GM12878 (cell line): ENCODE data around the gene NAALADL2. TPM values are rescaled to one million over a fixed set of nuclear protein-coding genes. Genes with fewer than 3 reads are reported as not detected.

ENCODE experiments used
- ATAC-seq: fragments of 200-7000 bp; cut with Tn5 transposase; 3 replicates; pipeline ENCODE4 v1.9.1; 2020; ENCODE audit warnings: mild to moderate bottlenecking, moderate library complexity
- BruUV-seq: library from RNA; stranded (reverse); fragments of 400-500 nt; replicated peaks from 2 replicates; lab custom pipeline; 2021; lab: Mats Ljungman, UMichigan
- CTCF ChIA-PET: fragments of 300-600 bp; sonication (Branson Sonifier 250); formaldehyde crosslinking; extraction: SDS; loops from one replicate; lab custom pipeline; 2021; ENCODE audit warnings: inconsistent platforms; lab: Yijun Ruan, JAX
- POLR2A ChIA-PET: fragments of 350-600 bp; formaldehyde crosslinking; extraction: SDS; loops from one replicate; lab custom pipeline; 2021; ENCODE audit warnings: inconsistent platforms; lab: Charles Lee
- RAD21 ChIA-PET: fragments of 300-600 bp; sonication (Branson Sonifier 250); formaldehyde crosslinking; loops from one replicate; lab custom pipeline; 2023; ENCODE audit warnings: antibody characterized with exemption; ENCODE audit not compliant: unreplicated experiment; lab: Charles Lee
- SMC1A ChIA-PET: fragments of 300-600 bp; sonication (Branson Sonifier 250); formaldehyde crosslinking; loops from one replicate; lab custom pipeline; 2023; ENCODE audit not compliant: unreplicated experiment, uncharacterized antibody; lab: Charles Lee
- DNase-seq: peaks from one replicate; pipeline ENCODE4 v3.0.0-alpha.2; 2011; ENCODE audit warnings: low read depth, low spot score
- FAIRE-seq: peaks from 3 replicates; lab custom pipeline; 2011; peaks lifted over from hg19 to GRCh38; lab: Jason Lieb, UNC
- H2AFZ ChIP-seq: 2 replicates; pipeline ENCODE4 v1.6.0; 2011; ENCODE audit warnings: low read depth, low read length, control low read depth; ENCODE audit not compliant: control insufficient read depth
- H3K27ac ChIP-seq: 2 replicates; pipeline ENCODE4 v1.5.1; 2011; ENCODE audit warnings: control low read depth; ENCODE audit not compliant: control insufficient read depth, insufficient read depth
- H3K27me3 ChIP-seq, 2 experiments: replicated peaks in 1 of 2; 2 replicates each; pipeline versions ENCODE4 v1.6.0 to v1.6.1; 2011; ENCODE audit warnings: low read length in 1 of 2; ENCODE audit not compliant: control insufficient read depth in 2 of 2, insufficient read depth in 2 of 2
- H3K36me3 ChIP-seq, 2 experiments: 2 replicates each; pipeline ENCODE4 v1.5.1; 2011; ENCODE audit warnings: low read length in 1 of 2; ENCODE audit not compliant: control insufficient read depth in 2 of 2, insufficient read depth in 2 of 2
- H3K4me1 ChIP-seq: 2 replicates; pipeline ENCODE4 v1.6.1; 2011; ENCODE audit warnings: mild to moderate bottlenecking, low read length, moderate library complexity, mixed read lengths; ENCODE audit not compliant: control insufficient read depth, insufficient read depth
- H3K4me2 ChIP-seq: 2 replicates; pipeline ENCODE4 v1.6.0; 2011; ENCODE audit warnings: control low read depth; ENCODE audit not compliant: control insufficient read depth, insufficient read depth
- H3K4me3 ChIP-seq: fragments of 200-600 bp; sonication (generic); 2 replicates; pipeline ENCODE4 v1.5.1; 2016
- H3K79me2 ChIP-seq: 2 replicates; pipeline ENCODE4 v1.6.0; 2011; ENCODE audit warnings: low read length; ENCODE audit not compliant: control insufficient read depth, insufficient read depth
- H3K9ac ChIP-seq: 2 replicates; pipeline ENCODE4 v1.8.0; 2011; ENCODE audit warnings: low read length, control low read depth, mixed read lengths; ENCODE audit not compliant: control insufficient read depth, insufficient read depth
- H3K9me3 ChIP-seq: replicated peaks from 3 replicates; pipeline ENCODE4 v1.5.1; 2011; ENCODE audit warnings: mild to moderate bottlenecking, low read length; ENCODE audit not compliant: control insufficient read depth, insufficient read depth
- H4K20me1 ChIP-seq: 2 replicates; pipeline ENCODE4 v1.6.0; 2011; ENCODE audit not compliant: control insufficient read depth, insufficient read depth
- BACH1 ChIP-seq: fragments of 450-650 bp; IDR thresholded peaks from 2 replicates; pipeline ENCODE4 v1.6.1; 2017; ENCODE audit warnings: mild to moderate bottlenecking, borderline replicate concordance
- EZH2 ChIP-seq: IDR thresholded peaks from 2 replicates; pipeline ENCODE4 v1.6.1; 2012; ENCODE audit warnings: low read depth, mild to moderate bottlenecking, control low read depth, inconsistent platforms, low read length, borderline replicate concordance; ENCODE audit not compliant: control insufficient read depth
- KAT2A ChIP-seq: conservative IDR thresholded peaks from 2 replicates; pipeline ENCODE4 v1.6.1; 2011; ENCODE audit warnings: low read depth, low read length; ENCODE audit not compliant: control insufficient read depth
- MYB ChIP-seq: fragments of 150-350 bp; IDR thresholded peaks from 2 replicates; pipeline ENCODE4 v1.6.1; 2014; ENCODE audit warnings: mild to moderate bottlenecking, low read depth, low read length, borderline replicate concordance
- NFXL1 ChIP-seq: fragments of 450-650 bp; IDR thresholded peaks from 2 replicates; pipeline ENCODE4 v1.6.1; 2017; ENCODE audit warnings: antibody characterized with exemption, mild to moderate bottlenecking, borderline replicate concordance
- NFYB ChIP-seq: IDR thresholded peaks from 2 replicates; pipeline ENCODE4 v1.6.1; 2011; ENCODE audit warnings: low read depth, mild to moderate bottlenecking, low read length, improper control_type of control experiment, moderate library complexity; ENCODE audit not compliant: insufficient read depth
- PAX8 ChIP-seq: fragments of 450-650 bp; IDR thresholded peaks from 2 replicates; pipeline ENCODE4 v1.6.1; 2017; ENCODE audit warnings: mild to moderate bottlenecking, moderate library complexity
- SMAD5 ChIP-seq: IDR thresholded peaks from 2 replicates; pipeline ENCODE4 v1.6.1; 2016; ENCODE audit warnings: antibody characterized with exemption, low read depth
- SREBF2 ChIP-seq: IDR thresholded peaks from 2 replicates; pipeline ENCODE4 v1.6.1; 2012; ENCODE audit warnings: mild to moderate bottlenecking, low read length
- TARDBP ChIP-seq: IDR thresholded peaks from 2 replicates; pipeline ENCODE4 v1.6.1; 2016; ENCODE audit warnings: borderline replicate concordance
- WGBS: methylation state at CpG from one replicate; pipeline ENCODE4 v1.1.6; 2016; ENCODE audit warnings: low lambda C conversion rate; ENCODE audit not compliant: insufficient replicate concordance, insufficient coverage; ENCODE audit errors: missing lambda C conversion rate; 5-methylcytosine and 5-hydroxymethylcytosine counted together
- in situ Hi-C: fragments of 300-500 bp; cut with MboI; formaldehyde crosslinking; loops from 9 replicates; pipeline ENCODE4 v1.14.3; 2018; ENCODE audit warnings: mixed read lengths
- intact Hi-C: fragments of 100-400 bp; cut with micrococcal nuclease; formaldehyde crosslinking; loops from one replicate; pipeline ENCODE4 v1.14.2; 2022; ENCODE audit not compliant: unreplicated experiment
- polyA plus RNA-seq, 11 experiments: library from polyadenylated mRNA; depleted of rRNA in 4 of 11; unstranded in 6 of 11; stranded (reverse) in 5 of 11; fragments of >200 nt; fragmentation: Nextera tagmentation in 4 of 11; fragmentation: Illumina TruSeq in 1 of 11; extraction: Ambion mirVana in 4 of 11; extraction: Trizol in 1 of 11; gene quantifications; 1 replicate in 1 of 11; 2 replicates in 10 of 11; pipeline versions ENCODE4 v1.2.1 to v1.2.3, GENCODE V29; 2011 to 2016; ENCODE audit warnings: inconsistent platforms in 2 of 11, missing spikeins in 2 of 11, low read depth in 1 of 11
- total RNA-seq, 4 experiments: library from RNA; depleted of rRNA in 3 of 4; stranded (reverse); fragments of >200 nt in 3 of 4; fragmentation: Illumina TruSeq in 1 of 4; extraction: Trizol in 1 of 4; gene quantifications; 2 replicates each; pipeline versions ENCODE4 v1.2.1 to v1.2.3, GENCODE V29; 2013 to 2021
- TF ChIP-seq, protein P1 (sequence below): fragments of 450-650 bp; IDR thresholded peaks from 2 replicates; pipeline ENCODE4 v1.6.1; 2018; ENCODE audit warnings: borderline replicate concordance, mild to moderate bottlenecking; ENCODE audit not compliant: partially characterized antibody
- TF ChIP-seq, protein P2 (sequence below): fragments of 450-650 bp; IDR thresholded peaks from 2 replicates; pipeline ENCODE4 v1.6.1; 2017; ENCODE audit warnings: mild to moderate bottlenecking
- TF ChIP-seq, protein P3 (sequence below): IDR thresholded peaks from 2 replicates; pipeline ENCODE4 v1.6.1; 2012; ENCODE audit warnings: low read depth, low read length, improper control_type of control experiment

NAALADL2 gene
- total and polyA plus RNA-seq, 10 of the 15 experiments (the other 5 are each of a cell fraction or from before 2014, with no cell fraction given): 0.06 to 10.8 (median 0.46) TPM

DNA sequence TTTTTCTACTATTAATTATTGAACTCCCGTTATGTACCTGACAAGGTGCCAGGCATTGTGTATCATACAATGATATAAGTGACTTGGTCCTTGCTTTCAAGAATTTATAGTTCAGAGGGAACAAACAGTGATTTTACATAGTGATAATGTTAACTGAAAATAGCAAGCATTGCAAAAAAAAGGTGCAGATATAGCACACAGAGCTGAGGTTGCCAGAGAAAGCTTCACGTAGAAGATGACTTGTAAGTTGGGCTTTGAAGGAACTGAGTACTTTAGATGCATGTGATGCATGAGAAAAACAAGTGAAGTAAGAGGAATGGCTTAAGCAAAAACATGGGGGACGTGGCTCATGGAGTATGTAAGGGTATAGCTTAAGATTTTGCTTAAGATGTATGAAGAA is 584.5 kb downstream of the NAALADL2 start:
- BruUV-seq: no TSS peak
- no peaks in the 10 kb centered on the region for H3K9me3 ChIP-seq
- ChIA-PET POLR2A (no interaction called here), CTCF (interaction anchor here (1.0 to 1.2 kb wide), 3 partner anchors 26 to 498 kb away, joined by 3 read pairs; no protein-coding TSS in a partner anchor), RAD21 (no interaction called here), SMC1A (interaction anchor here (1.2 to 1.6 kb wide), 5 partner anchors 9 to 204 kb away, joined by 3 to 7 read pairs (median 5); no protein-coding TSS in a partner anchor)
- WGBS: 11% methylated on average over 3 of the region's 3 CpGs
- H3K9ac ChIP-seq: no peak overlapping the region
- no peaks in the 10 kb centered on the region for H3K79me2 ChIP-seq
- no peak overlapping the region for H3K4me3 ChIP-seq
- in situ Hi-C loops: no loop called here
- H3K4me2 ChIP-seq: no peak overlapping the region
- no peaks in the 10 kb centered on the region for H3K4me1 ChIP-seq
- H3K36me3 ChIP-seq: no peaks in the 10 kb centered on the region
- H3K27ac ChIP-seq: no peak overlapping the region
- H2AFZ ChIP-seq: no peak overlapping the region
- no peak for TF ChIP-seq NFYB
- FAIRE-seq: no peak
- intact Hi-C loops: no loop called here
- no peak for ATAC-seq
- DNase-seq: no peak
- H4K20me1 ChIP-seq: no peaks in the 10 kb centered on the region
- no peaks in the 10 kb centered on the region; a peak in 1 of 4 replicates for H3K27me3 ChIP-seq

DNA sequence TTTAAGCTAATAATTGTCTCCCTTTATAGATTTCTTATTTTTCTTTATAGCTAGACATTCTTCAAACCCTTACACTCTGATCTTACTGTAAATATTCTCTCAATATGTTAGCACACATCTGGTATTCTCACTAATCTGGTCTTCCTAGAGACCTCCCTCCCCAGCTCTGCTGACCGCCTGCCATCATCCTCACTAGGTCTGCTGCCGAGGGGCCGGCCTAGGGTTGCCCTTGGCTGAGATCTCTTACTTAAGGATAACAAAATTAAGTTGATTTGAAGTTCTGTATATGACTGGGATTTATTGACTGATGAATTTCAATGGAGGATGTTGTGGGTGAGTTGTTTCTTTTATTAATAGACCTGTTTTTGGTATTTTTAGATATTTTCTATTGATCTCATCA is 586.6 kb downstream of the NAALADL2 start:
- ChIA-PET RAD21 (no interaction called here), CTCF (no interaction called here), SMC1A (interaction anchor here (0.6 to 4.8 kb wide), 3 partner anchors 13 to 668 kb away, joined by 3 to 17 read pairs (median 6); no protein-coding TSS in a partner anchor), POLR2A (no interaction called here)
- no peak overlapping the region for H3K9ac ChIP-seq
- H3K27me3 ChIP-seq: no peaks in the 10 kb centered on the region; a peak in 1 of 4 replicates
- ATAC-seq (no peak), FAIRE-seq (no peak), DNase-seq (no peak)
- BruUV-seq: no TSS peak
- intact Hi-C loops (no loop called here), in situ Hi-C loops (no loop called here)
- H3K4me2 ChIP-seq: no peak overlapping the region
- H3K4me1 ChIP-seq: no peaks in the 10 kb centered on the region
- no peaks in the 10 kb centered on the region for H3K9me3 ChIP-seq
- H4K20me1 ChIP-seq: no peaks in the 10 kb centered on the region
- no peak overlapping the region for H2AFZ ChIP-seq
- no peak overlapping the region for H3K4me3 ChIP-seq
- no peaks in the 10 kb centered on the region for H3K79me2 ChIP-seq
- WGBS: 16% methylated on average over 3 of the region's 3 CpGs
- no peaks in the 10 kb centered on the region for H3K36me3 ChIP-seq
- no peak overlapping the region for H3K27ac ChIP-seq
- TF ChIP-seq NFXL1 (no peak), EZH2 (no peak), BACH1 (no peak), SREBF2 (no peak), KAT2A (no peak), MYB (no peak), PAX8 (no peak), TARDBP (no peak), SMAD5 (no peak)
- TF ChIP-seq, protein P1, sequence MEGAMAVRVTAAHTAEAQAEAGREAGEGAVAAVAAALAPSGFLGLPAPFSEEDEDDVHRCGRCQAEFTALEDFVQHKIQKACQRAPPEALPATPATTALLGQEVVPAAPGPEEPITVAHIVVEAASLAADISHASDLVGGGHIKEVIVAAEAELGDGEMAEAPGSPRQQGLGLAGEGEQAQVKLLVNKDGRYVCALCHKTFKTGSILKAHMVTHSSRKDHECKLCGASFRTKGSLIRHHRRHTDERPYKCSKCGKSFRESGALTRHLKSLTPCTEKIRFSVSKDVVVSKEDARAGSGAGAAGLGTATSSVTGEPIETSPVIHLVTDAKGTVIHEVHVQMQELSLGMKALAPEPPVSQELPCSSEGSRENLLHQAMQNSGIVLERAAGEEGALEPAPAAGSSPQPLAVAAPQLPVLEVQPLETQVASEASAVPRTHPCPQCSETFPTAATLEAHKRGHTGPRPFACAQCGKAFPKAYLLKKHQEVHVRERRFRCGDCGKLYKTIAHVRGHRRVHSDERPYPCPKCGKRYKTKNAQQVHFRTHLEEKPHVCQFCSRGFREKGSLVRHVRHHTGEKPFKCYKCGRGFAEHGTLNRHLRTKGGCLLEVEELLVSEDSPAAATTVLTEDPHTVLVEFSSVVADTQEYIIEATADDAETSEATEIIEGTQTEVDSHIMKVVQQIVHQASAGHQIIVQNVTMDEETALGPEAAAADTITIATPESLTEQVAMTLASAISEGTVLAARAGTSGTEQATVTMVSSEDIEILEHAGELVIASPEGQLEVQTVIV: no peak
- TF ChIP-seq, protein P2, sequence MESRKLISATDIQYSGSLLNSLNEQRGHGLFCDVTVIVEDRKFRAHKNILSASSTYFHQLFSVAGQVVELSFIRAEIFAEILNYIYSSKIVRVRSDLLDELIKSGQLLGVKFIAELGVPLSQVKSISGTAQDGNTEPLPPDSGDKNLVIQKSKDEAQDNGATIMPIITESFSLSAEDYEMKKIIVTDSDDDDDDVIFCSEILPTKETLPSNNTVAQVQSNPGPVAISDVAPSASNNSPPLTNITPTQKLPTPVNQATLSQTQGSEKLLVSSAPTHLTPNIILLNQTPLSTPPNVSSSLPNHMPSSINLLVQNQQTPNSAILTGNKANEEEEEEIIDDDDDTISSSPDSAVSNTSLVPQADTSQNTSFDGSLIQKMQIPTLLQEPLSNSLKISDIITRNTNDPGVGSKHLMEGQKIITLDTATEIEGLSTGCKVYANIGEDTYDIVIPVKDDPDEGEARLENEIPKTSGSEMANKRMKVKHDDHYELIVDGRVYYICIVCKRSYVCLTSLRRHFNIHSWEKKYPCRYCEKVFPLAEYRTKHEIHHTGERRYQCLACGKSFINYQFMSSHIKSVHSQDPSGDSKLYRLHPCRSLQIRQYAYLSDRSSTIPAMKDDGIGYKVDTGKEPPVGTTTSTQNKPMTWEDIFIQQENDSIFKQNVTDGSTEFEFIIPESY: no peak
- TF ChIP-seq, protein P3, sequence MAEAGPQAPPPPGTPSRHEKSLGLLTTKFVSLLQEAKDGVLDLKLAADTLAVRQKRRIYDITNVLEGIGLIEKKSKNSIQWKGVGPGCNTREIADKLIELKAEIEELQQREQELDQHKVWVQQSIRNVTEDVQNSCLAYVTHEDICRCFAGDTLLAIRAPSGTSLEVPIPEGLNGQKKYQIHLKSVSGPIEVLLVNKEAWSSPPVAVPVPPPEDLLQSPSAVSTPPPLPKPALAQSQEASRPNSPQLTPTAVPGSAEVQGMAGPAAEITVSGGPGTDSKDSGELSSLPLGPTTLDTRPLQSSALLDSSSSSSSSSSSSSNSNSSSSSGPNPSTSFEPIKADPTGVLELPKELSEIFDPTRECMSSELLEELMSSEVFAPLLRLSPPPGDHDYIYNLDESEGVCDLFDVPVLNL: no peak
